ENCODE data around the gene AK1.
A peak's percentile ranks its signal among the peaks of the same experiment; 100 is the strongest.
"Not testable (repeated sequence)": the region's sequence is repeated elsewhere in the genome, so short reads cannot be mapped to it uniquely, and the experiment has no call there.

AK1 gene

DNA sequence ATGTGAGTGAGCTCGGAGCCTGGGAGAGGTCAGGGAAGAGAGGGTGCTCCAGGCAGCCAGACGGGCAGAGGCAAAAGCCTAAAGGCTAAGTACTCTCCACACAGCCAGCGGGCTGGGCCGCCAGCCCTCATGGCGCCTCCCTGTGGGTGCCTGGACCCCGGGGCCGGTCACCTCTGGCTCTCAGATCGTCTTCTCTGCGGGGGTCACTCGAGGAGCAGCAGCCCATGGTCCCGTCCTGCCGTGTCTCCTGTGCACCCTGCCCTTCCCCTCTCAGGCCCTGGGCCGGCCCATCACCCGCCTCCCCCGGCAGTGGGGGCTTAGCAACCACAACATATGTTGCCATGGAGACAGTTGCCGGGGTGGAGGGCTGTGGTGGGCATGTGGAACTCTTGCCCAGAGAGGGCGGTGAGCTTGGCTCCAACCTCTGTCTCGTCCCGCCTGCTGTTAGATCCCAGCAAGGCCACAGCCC lies 4.2 kb downstream of the AK1 start:
- Mint-ChIP-seq H3K27me3 (peaks cover 0 to 16% of the 10 kb centered on the region in 2 donors), H3K4me1 (peaks cover 11 to 14% of the 10 kb centered on the region in 2 donors), H3K4me3 (no peak overlapping the region), H3K9me3 (no peaks in the 10 kb centered on the region), H3K27ac (no peak overlapping the region), H3K36me3 (no peaks in the 10 kb centered on the region)
- ATAC-seq (replicated peaks) (no peak), DNase-seq (no peak)

DNA sequence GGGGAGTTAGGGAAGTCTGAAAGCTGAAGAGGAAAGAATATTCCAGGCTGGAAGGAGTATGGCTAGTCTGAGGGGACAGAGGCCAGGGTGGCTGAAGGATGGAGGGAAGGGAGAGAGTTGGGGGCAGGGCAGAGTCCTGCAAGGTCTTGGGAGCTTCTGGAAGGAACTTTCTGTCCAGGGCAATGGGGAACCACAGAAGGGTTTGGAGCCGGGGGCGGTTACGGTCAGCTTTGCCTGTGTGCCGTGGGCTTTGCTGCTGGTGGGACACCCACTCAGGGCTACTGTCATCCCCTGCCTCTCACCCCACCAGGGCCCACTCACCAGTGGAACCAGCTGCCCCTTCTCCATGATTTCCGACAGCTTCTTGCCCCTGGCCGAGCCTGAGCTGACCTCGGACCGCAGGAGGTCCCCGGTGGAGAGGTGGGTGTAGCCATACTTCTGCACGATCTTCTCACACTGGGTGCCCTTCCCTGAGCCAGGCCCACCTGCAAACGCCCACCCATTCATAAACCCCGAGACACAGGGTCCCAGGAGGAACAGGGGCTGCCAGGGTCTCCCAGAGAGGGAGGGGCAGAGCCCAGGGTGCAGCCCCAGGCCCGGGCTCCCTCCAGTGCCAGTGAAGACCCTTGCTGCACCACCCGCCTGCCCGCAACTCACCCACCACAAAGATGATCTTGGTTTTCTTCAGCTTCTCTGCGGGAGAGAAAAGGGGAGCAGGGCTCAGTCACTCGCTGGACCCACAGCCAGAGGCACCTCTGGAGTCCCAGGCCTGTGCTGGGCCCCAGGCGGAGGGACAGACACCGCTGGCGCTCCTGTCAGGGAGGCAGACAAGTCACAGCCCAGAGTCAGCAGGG lies 4.9 kb downstream of the AK1 start:
- H3K36me3 Mint-ChIP-seq, result no peaks in the 10 kb centered on the region
- H3K27ac Mint-ChIP-seq, result no peak overlapping the region
- H3K27me3 Mint-ChIP-seq, result peaks cover 0 to 16% of the 10 kb centered on the region in 2 donors
- ATAC-seq (replicated peaks) (no peak), DNase-seq (no peak)
- peaks cover 8 to 9% of the 10 kb centered on the region in 2 donors for H3K4me1 Mint-ChIP-seq
- no peak overlapping the region for H3K4me3 Mint-ChIP-seq
- H3K9me3 Mint-ChIP-seq, result no peaks in the 10 kb centered on the region

DNA sequence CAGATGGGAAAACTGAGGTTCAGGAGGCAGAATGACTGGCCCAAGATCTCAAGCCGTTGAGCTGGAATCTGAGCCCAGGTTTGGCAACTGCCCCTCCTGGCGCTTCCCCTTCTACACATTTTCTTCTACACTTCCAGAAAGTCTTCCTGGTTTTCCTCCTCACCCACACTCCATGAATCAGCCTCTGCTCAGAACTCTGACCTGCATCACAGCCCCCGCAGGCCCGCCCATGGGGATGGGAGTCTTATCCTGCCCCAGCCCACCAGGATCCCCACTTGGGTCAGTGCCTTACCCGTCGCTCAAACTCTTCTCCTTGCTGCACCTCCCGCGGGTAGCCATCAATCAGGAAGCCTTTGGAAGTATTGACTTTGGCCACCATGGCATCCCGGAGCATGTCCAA lies 5.9 kb downstream of the AK1 start:
- no peak for DNase-seq
- peak overlapping the region; percentile 14 for H3K27ac Mint-ChIP-seq

DNA sequence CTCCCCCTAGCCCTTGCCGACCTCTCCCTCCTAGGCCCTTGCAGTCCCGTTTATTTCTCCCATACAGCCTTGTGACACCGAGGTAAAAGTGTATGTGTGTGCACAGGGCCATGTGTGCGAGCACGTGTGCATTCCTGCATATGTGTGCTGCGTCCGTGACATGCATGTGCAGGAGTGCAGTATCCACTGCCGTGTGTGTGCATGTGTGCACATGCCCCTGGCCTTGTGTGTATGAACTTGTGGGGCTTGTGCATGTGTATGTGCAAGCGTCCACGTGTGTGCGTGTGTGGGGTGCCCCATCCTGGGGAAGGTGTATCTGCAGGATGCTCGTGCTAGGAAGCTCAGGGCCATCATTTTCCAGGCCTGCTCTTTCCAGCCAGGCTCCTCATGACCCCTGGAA lies 6.6 kb downstream of the AK1 start:
- no peaks in the 10 kb centered on the region for H3K9me3 Mint-ChIP-seq
- peaks cover 0 to 12% of the 10 kb centered on the region in 2 donors for H3K27me3 Mint-ChIP-seq
- H3K27ac Mint-ChIP-seq, result no peak overlapping the region

More for the DNA sequence above, 5.9 kb downstream of the AK1 start:
- peaks cover 0 to 16% of the 10 kb centered on the region in 2 donors for H3K27me3 Mint-ChIP-seq
- peaks cover under 1 to 3% of the 10 kb centered on the region in 2 donors for H3K4me1 Mint-ChIP-seq
- no peak for ATAC-seq (replicated peaks)
- H3K36me3 Mint-ChIP-seq, result no peaks in the 10 kb centered on the region
- no peak overlapping the region for H3K4me3 Mint-ChIP-seq
- H3K9me3 Mint-ChIP-seq, result no peaks in the 10 kb centered on the region

DNA sequence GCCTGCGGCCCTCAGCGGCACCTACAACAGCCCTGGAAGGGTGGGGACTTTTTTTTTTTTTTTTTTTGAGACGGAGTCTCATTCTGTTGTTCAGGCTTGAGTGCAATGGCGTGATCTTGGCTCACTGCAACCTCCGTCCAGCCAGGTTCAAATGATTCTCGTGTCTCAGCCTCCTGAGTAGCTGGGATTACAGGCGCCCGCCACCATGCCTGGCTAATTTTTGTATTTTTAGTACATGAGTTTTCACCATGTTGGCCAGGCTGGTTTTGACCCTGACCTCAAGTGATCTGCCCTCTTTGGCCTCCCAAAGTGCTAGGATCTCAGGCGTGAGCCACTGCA lies 7.4 kb downstream of the AK1 start:
- H3K27ac Mint-ChIP-seq, H3K9me3 Mint-ChIP-seq: not testable (repeated sequence)

More for the DNA sequence above, 6.6 kb downstream of the AK1 start:
- Mint-ChIP-seq H3K4me1 (peaks cover 2 to 5% of the 10 kb centered on the region in 2 donors), H3K36me3 (no peaks in the 10 kb centered on the region), H3K4me3 (no peak overlapping the region)
- ATAC-seq (replicated peaks) (no peak), DNase-seq (no peak)

DNA sequence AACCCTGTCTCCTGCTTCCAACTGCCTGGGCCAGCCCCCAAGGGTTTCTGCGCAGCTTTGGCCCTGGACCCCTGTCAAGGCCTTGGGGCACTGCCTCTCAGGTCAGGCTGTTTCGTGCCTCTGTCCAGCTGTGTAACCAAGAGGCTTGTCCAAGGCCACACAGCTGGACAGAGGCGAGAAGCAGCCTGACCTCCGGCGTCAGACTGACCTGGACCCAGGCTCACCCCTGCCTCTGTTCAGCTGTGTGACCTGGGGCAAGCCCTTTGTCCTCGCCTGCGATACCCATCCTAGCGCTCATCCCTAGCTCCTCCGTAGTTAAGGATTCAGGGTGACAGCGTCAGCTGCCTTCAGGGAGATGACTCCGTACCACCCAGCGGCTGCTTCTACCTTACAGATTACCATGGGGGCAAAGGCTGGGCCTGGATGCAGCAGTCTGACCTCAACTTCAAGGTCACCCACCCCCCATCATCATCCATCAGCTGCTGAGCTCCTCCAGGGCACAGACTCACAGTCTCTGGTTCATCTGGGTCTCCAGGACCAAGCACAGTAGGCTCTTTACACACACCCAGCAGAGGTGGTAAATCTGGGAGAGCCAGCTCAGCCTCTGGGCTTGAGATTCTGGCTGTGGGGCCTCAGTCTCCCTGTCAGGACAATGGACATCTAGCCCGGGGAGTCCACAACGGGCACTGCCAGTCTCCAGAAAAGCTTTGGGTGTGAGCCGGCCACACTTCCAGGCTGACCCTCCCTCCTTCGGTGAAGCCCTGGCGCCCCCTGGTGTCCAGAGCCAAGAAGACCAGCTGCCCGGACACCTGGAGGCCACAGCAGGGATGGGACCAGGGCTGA lies 7.9 kb downstream of the AK1 start:
- no peak overlapping the region for H3K27ac Mint-ChIP-seq
- no peaks in the 10 kb centered on the region for H3K9me3 Mint-ChIP-seq
- DNase-seq (peak; percentile 82), ATAC-seq (replicated peaks) (peak; percentile 87 to 89)
- peaks cover 0 to 5% of the 10 kb centered on the region in 2 donors for H3K27me3 Mint-ChIP-seq
- H3K36me3 Mint-ChIP-seq, result no peaks in the 10 kb centered on the region
- H3K4me3 Mint-ChIP-seq, result no peak overlapping the region
- peaks cover 16% of the 10 kb centered on the region in 2 donors for H3K4me1 Mint-ChIP-seq

More for the DNA sequence above, 7.4 kb downstream of the AK1 start:
- not testable (repeated sequence) for ATAC-seq (replicated peaks); H3K4me3 Mint-ChIP-seq; DNase-seq; H3K36me3 Mint-ChIP-seq; H3K27me3 Mint-ChIP-seq
- H3K4me1 Mint-ChIP-seq, result peaks cover 10 to 12% of the 10 kb centered on the region in 2 donors

DNA sequence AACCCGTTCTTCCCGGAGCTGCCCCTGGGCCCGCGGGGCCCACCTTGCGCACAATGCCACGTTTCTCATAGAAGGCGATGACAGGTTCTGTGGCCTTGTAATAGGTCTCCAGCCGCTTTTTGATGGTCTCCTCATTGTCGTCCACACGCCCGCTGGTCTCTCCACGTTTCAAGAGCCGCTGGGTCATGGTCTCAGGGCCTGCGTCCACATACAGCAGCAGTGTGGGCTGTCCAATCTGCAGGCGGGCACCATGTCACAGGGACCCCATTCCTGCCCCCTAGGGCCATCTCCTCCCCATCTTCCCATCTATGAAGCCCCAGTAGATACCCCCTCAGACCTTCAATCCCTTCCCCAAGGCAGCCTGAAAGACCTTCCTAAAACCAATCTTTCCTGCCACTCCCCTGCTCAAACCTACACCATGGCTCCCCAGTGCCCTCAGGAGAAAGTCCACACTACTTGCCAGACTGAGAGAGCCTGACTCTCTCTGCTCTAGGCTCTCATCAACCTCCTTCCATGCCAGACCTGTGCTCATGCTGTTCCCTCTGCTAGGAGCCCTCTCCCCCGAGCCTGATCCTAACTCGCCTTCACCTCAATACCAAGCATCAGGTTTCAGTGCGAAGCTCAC lies 9.1 kb downstream of the AK1 start:
- DNase-seq, result no peak
- no peak for ATAC-seq (replicated peaks)
- H3K27me3 Mint-ChIP-seq, result peaks cover 0 to 5% of the 10 kb centered on the region in 2 donors
- H3K36me3 Mint-ChIP-seq, result no peaks in the 10 kb centered on the region
- no peaks in the 10 kb centered on the region for H3K9me3 Mint-ChIP-seq
- no peak overlapping the region for H3K4me3 Mint-ChIP-seq
- H3K27ac Mint-ChIP-seq, result peak overlapping the region; percentile 9
- peaks cover 16% of the 10 kb centered on the region in 2 donors for H3K4me1 Mint-ChIP-seq

DNA sequence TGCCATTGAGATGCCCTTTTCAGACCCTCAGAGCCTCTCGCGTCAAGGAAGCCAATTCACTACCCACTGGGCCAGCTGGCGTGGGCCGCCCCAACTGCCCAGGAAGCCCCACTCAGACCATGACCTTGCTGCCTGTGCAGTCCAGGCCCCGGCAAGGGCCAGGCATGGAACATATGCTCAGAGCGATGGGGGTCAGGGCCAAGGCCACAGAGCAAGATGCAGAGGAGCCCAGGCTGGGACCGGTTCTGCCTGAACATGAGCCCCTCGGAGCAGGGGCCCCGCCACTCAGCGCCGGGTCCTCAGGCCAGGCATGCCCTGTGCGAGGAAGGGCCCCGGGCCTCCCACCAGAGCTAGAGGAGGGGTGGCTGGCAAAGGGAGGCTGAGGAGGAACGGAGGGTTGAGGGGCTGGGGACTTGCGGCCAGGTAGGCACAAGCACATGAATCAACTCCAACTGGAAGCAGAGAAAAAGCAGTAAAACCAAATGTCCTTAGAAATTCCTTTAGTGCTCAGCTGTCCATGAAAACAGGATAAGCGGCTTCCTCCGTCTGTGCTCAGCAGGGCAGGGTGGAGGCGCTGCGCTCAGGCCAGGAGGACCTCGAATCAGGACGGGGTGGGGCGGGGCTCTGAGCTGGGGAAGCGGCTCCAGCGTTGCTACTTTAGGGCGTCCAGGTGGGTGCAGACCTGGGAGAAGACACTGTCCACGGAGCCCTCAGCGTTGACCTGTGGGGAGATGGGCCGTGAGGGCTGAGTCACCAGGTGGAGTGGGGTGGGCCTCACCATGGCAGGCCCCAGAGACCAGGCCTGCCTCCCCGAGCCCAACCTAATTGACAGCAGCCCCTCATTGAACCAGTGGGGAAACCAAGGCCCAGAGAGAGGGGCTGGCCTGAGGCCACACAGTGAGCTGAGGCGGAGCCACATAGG lies 9.9 kb downstream of the AK1 start:
- peaks cover 0 to 5% of the 10 kb centered on the region in 2 donors for H3K27me3 Mint-ChIP-seq
- no peak overlapping the region for H3K27ac Mint-ChIP-seq
- no peaks in the 10 kb centered on the region for H3K9me3 Mint-ChIP-seq
- ATAC-seq (replicated peaks), result no peak
- no peak overlapping the region for H3K4me3 Mint-ChIP-seq
- H3K4me1 Mint-ChIP-seq, result peaks cover 21 to 22% of the 10 kb centered on the region in 2 donors
- H3K36me3 Mint-ChIP-seq, result no peaks in the 10 kb centered on the region
- no peak for DNase-seq

DNA sequence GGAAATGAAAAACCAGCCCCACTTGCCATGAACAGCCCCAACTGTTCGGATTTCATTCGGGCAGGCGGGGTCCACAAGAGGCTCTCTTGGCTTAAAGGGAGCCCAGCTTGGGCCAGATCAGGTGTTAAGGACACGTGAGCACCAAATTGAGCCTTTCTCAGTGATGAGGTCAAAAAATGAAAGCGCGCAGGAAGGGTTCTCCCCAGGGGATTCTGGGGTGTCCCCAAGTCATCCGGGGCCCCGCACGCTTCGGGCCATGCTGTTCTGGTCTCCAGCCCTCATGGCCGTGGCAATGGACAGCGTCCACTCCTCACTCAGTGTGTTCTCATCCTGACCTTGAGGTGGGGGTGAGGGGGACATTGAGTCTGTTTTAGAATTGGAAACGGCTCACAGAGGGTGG lies 10.9 kb downstream of the AK1 start:
- Mint-ChIP-seq H3K36me3 (no peaks in the 10 kb centered on the region), H3K27me3 (no peaks in the 10 kb centered on the region), H3K27ac (peak overlapping the region; percentile 14), H3K4me1 (peaks cover 25 to 33% of the 10 kb centered on the region in 2 donors), H3K4me3 (no peak overlapping the region), H3K9me3 (no peaks in the 10 kb centered on the region)
- ATAC-seq (replicated peaks) (no peak), DNase-seq (peak; percentile 30)

DNA sequence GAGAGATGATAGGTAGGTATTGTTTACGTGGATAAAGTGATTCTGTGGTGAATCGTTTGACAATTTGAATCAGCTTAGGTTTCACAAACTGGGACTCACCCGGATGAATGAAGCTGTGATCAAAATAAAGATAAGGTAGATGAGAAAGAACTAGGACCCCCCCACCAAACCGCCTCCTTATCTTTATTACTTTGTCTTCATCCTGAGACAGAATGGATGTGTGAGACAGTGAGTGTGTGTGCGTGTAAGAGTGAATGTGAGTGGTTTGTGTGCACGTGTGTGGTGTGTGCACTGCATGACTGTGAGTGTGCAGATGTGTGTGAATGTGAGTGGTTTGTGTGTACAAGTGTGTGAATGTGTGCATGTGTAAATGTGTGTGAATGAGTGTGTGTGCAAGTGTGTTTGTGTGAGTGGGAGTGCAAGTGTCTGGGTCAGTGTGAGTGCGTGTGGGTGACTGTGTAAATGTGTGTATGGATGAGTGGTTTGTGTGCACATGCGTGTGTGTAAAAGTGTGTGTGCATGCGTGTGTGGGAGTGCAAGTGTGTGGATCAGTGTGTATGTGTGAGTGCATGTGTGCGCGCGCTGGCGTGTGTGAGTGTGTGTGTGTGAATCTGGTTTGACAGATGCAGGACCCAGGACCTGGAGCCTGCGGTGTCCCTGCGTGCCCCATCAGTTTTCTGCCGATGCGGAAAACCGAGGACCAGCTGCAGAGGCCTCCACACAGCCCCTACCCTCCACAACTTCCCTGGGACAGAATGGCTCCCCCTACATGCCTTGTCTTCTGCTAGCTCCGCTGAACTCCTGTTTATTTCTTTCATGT lies 11.6 kb downstream of the AK1 start:
- H3K27me3 Mint-ChIP-seq, result no peaks in the 10 kb centered on the region
- DNase-seq (no peak), ATAC-seq (replicated peaks) (no peak)
- no peaks in the 10 kb centered on the region for H3K9me3 Mint-ChIP-seq
- no peaks in the 10 kb centered on the region for H3K36me3 Mint-ChIP-seq
- peaks cover 29 to 39% of the 10 kb centered on the region in 2 donors for H3K4me1 Mint-ChIP-seq
- H3K4me3 Mint-ChIP-seq, result no peak overlapping the region
- H3K27ac Mint-ChIP-seq, result peak overlapping the region; percentile 82

DNA sequence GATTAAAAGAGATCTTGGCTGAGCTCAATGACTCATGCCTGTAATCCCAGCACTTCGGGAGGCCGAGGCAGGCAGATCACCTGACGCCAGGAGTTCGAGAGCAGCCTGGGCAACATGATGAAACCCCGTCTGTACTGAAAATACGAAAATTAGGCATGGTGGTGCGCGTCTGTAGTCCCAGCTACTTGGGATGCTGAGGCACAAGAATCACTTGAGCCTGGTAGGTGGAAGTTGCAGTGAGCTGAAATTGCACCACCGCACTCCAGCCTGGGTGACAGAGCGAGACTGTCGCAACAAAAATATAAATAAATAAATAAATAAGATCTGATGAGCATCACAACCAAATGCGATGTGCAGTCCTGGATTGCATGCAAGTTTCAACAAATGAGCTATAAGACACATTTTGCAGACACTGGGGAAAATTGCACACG lies 14.3 kb downstream of the AK1 start:
- no peak overlapping the region for H3K4me3 Mint-ChIP-seq
- ATAC-seq (replicated peaks), result no peak
- H3K4me1 Mint-ChIP-seq, result peaks cover 38 to 53% of the 10 kb centered on the region in 2 donors
- no peaks in the 10 kb centered on the region for H3K36me3 Mint-ChIP-seq
- H3K9me3 Mint-ChIP-seq, result no peaks in the 10 kb centered on the region
- DNase-seq, result no peak
- peak overlapping the region; percentile 96 for H3K27ac Mint-ChIP-seq
- no peaks in the 10 kb centered on the region for H3K27me3 Mint-ChIP-seq

DNA sequence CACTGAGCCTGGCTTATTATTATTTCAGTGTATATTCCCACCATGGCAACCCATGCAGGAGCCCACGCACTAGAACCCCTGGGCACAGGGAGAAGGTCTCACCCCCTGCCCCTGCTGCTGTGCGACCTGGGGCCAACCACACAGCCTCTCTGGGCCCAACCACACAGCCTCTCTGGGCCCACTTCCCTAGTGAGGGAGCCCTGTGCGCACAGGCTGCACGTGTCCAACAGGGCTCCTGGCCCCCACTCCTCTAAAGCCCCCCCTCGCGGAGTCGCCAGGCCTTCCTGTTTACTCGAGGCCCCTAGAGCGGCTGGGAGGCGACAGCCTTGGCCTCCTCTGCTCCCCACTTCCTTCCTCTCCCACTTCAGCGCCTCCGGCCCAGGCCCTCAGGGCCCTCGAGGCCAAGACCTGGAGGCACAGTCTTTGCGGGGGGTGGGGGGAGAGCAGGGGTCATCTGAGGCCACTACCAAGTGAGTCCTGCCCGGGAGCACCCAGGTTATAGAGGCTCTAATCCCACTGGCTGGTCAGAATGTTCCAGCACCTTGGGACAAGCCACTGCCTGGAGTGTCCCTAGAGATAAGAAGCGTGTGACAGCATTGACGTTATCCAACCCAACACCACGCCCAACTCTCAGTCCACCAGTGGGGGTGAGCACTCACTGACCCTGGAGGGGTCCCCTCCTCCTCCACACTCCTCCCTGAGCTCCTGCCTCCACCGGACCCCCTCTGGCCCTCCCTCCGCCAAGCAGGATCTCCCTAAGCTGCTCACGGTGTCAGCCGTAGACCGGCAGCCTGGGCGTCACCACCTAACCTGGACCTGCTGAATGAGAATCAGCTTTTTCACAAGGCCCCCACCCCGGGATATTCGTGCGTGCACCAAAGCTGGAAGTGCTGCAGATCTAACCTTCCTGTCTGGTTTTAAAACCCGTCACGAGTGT lies 15.1 kb downstream of the AK1 start:
- Mint-ChIP-seq H3K27ac (peak overlapping the region; percentile 96), H3K27me3 (no peaks in the 10 kb centered on the region), H3K9me3 (no peaks in the 10 kb centered on the region), H3K4me3 (peak overlapping the region; percentile 46 to 50), H3K4me1 (peaks cover 42 to 62% of the 10 kb centered on the region in 2 donors), H3K36me3 (no peaks in the 10 kb centered on the region)
- peak; percentile 42 for DNase-seq
- peak; percentile 50 to 58 for ATAC-seq (replicated peaks)

Data from stimulated activated naive B cell treated with anti-CD40 and anti-IgM and Interleukin-4, amounts not matched to agents 10 μg/mL and 1 μg/mL and 100 μg/mL, for 72 hours (primary cell).